Neuron (in vitro differentiated cells): ENCODE measurements around the gene CCDC146.

Experiments
- H2AFZ ChIP-seq: one replicate; pipeline ENCODE4 v1.6.1; 2013; ENCODE audit warnings: low read depth, mild to moderate bottlenecking, inconsistent platforms, low read length, moderate library complexity
- H3K27me3 ChIP-seq: one replicate; pipeline ENCODE4 v1.6.1; 2013; ENCODE audit warnings: low read length; ENCODE audit not compliant: insufficient read depth
- H3K36me3 ChIP-seq: one replicate; pipeline ENCODE4 v1.6.1; 2013; ENCODE audit warnings: low read length; ENCODE audit not compliant: insufficient read depth
- H3K4me1 ChIP-seq: one replicate; pipeline ENCODE4 v1.6.1; 2013; ENCODE audit warnings: low read length; ENCODE audit not compliant: insufficient read depth
- H3K4me3 ChIP-seq: 2 replicates; pipeline ENCODE4 v1.5.1; 2013; ENCODE audit warnings: mild to moderate bottlenecking, low read length, moderate library complexity
- H3K9me3 ChIP-seq: one replicate; pipeline ENCODE4 v1.6.1; 2013; ENCODE audit warnings: low read length

Gene CCDC146

GRCh38 chr7:77310982-77311381, 188.6 kb downstream of the CCDC146 start:
- no peaks in the 10 kb centered on the region for H3K36me3 ChIP-seq
- H3K4me3 ChIP-seq = no peak overlapping the region
- H3K9me3 ChIP-seq = no peaks in the 10 kb centered on the region
- H2AFZ ChIP-seq = no peak overlapping the region
- H3K27me3 ChIP-seq = no peaks in the 10 kb centered on the region
- no peaks in the 10 kb centered on the region for H3K4me1 ChIP-seq

- no peaks in the 10 kb centered on the region for H3K9me3 ChIP-seq
- no peaks in the 10 kb centered on the region for H3K27me3 ChIP-seq
- H3K4me3 ChIP-seq = no peak overlapping the region
- H3K36me3 ChIP-seq = no peaks in the 10 kb centered on the region
- no peak overlapping the region for H2AFZ ChIP-seq
- no peaks in the 10 kb centered on the region for H3K4me1 ChIP-seq
These were observed 190.7 kb downstream of the CCDC146 start for GRCh38 chr7:77313085-77313484.

GRCh38 chr7:77313876-77314480, 191.6 kb downstream of the CCDC146 start:
- Histone ChIP-seq H3K9me3 (no peaks in the 10 kb centered on the region), H3K27me3 (no peaks in the 10 kb centered on the region), H2AFZ (no peak overlapping the region), H3K4me1 (no peaks in the 10 kb centered on the region), H3K36me3 (no peaks in the 10 kb centered on the region), H3K4me3 (no peak overlapping the region)

- no peaks in the 10 kb centered on the region for H3K9me3 ChIP-seq
- no peaks in the 10 kb centered on the region for H3K4me1 ChIP-seq
- H3K4me3 ChIP-seq = no peak overlapping the region
- no peaks in the 10 kb centered on the region for H3K27me3 ChIP-seq
- no peak overlapping the region for H2AFZ ChIP-seq
- no peaks in the 10 kb centered on the region for H3K36me3 ChIP-seq
These were observed 192.8 kb downstream of the CCDC146 start for GRCh38 chr7:77315182-77315591.

GRCh38 chr7:77316219-77316978, 194.0 kb downstream of the CCDC146 start:
- peaks cover 6% of the 10 kb centered on the region for H3K4me1 ChIP-seq
- no peaks in the 10 kb centered on the region for H3K27me3 ChIP-seq
- H3K4me3 ChIP-seq = no peak overlapping the region
- H3K36me3 ChIP-seq = no peaks in the 10 kb centered on the region
- H2AFZ ChIP-seq = no peak overlapping the region
- no peaks in the 10 kb centered on the region for H3K9me3 ChIP-seq

- H2AFZ ChIP-seq = no peak overlapping the region
- H3K4me1 ChIP-seq = peaks cover 6% of the 10 kb centered on the region
- no peaks in the 10 kb centered on the region for H3K36me3 ChIP-seq
- no peaks in the 10 kb centered on the region for H3K9me3 ChIP-seq
- H3K27me3 ChIP-seq = no peaks in the 10 kb centered on the region
- no peak overlapping the region for H3K4me3 ChIP-seq
These were observed 195.6 kb downstream of the CCDC146 start for GRCh38 chr7:77318019-77318418.

- H3K4me1 ChIP-seq = peaks cover 6% of the 10 kb centered on the region
- no peaks in the 10 kb centered on the region for H3K27me3 ChIP-seq
- H3K4me3 ChIP-seq = no peak overlapping the region
- H2AFZ ChIP-seq = peak overlapping the region; percentile 1
- H3K36me3 ChIP-seq = no peaks in the 10 kb centered on the region
- no peaks in the 10 kb centered on the region for H3K9me3 ChIP-seq
These were observed 197.7 kb downstream of the CCDC146 start for GRCh38 chr7:77320137-77320536.

- H3K27me3 ChIP-seq = no peaks in the 10 kb centered on the region
These were observed 198.3 kb downstream of the CCDC146 start for GRCh38 chr7:77320714-77321113.

GRCh38 chr7:77321300-77321699, 198.9 kb downstream of the CCDC146 start:
- no peaks in the 10 kb centered on the region for H3K9me3 ChIP-seq
- no peaks in the 10 kb centered on the region for H3K27me3 ChIP-seq
- no peak overlapping the region for H3K4me3 ChIP-seq
- no peaks in the 10 kb centered on the region for H3K36me3 ChIP-seq
- H2AFZ ChIP-seq = no peak overlapping the region
- peaks cover 6% of the 10 kb centered on the region for H3K4me1 ChIP-seq

More at GRCh38 chr7:77320714-77321113, 198.3 kb downstream of the CCDC146 start:
- no peaks in the 10 kb centered on the region for H3K9me3 ChIP-seq
- H3K4me3 ChIP-seq = no peak overlapping the region
- H2AFZ ChIP-seq = peak overlapping the region; percentile 1
- H3K4me1 ChIP-seq = peaks cover 6% of the 10 kb centered on the region
- H3K36me3 ChIP-seq = no peaks in the 10 kb centered on the region

- H3K4me3 ChIP-seq = no peak overlapping the region
- H2AFZ ChIP-seq = no peak overlapping the region
- no peaks in the 10 kb centered on the region for H3K9me3 ChIP-seq
- H3K4me1 ChIP-seq = no peaks in the 10 kb centered on the region
- no peaks in the 10 kb centered on the region for H3K27me3 ChIP-seq
- H3K36me3 ChIP-seq = no peaks in the 10 kb centered on the region
These were observed 203.7 kb downstream of the CCDC146 start for GRCh38 chr7:77326131-77326530.

GRCh38 chr7:77327067-77327931, 204.9 kb downstream of the CCDC146 start:
- Histone ChIP-seq H2AFZ (no peak overlapping the region), H3K27me3 (no peaks in the 10 kb centered on the region), H3K4me3 (no peak overlapping the region), H3K36me3 (no peaks in the 10 kb centered on the region), H3K4me1 (peaks cover 5% of the 10 kb centered on the region), H3K9me3 (no peaks in the 10 kb centered on the region)

- H3K9me3 ChIP-seq = no peaks in the 10 kb centered on the region
- no peaks in the 10 kb centered on the region for H3K27me3 ChIP-seq
- H2AFZ ChIP-seq = no peak overlapping the region
- H3K4me1 ChIP-seq = peaks cover 6% of the 10 kb centered on the region
- no peaks in the 10 kb centered on the region for H3K36me3 ChIP-seq
- H3K4me3 ChIP-seq = no peak overlapping the region
These were observed 205.7 kb downstream of the CCDC146 start for GRCh38 chr7:77327932-77328628.
